H1 (cell line): ENCODE results near the gene GDF9. TPM values are rescaled to one million over a fixed set of nuclear protein-coding genes. Genes with fewer than 3 reads are reported as not detected.

Experiments
- BCL11A ChIP-seq, 2 experiments: IDR thresholded peaks; one replicate each; pipeline ENCODE4 v1.6.1; 2011; ENCODE audit warnings: low read depth in 2 of 2, low read length in 2 of 2, mild to moderate bottlenecking in 2 of 2
- BRCA1 ChIP-seq: IDR thresholded peaks from 2 replicates; pipeline ENCODE4 v1.6.1; 2012; ENCODE audit warnings: low read depth, low read length, improper control_type of control experiment
- CHD7 ChIP-seq: fragments of 300-600 bp; sonication (generic); IDR thresholded peaks from 2 replicates; pipeline ENCODE4 v1.7.1; 2012; ENCODE audit warnings: low read length, moderate library complexity, mild to moderate bottlenecking, inconsistent platforms; ENCODE audit not compliant: insufficient replicate concordance
- KDM5A ChIP-seq: fragments of 200-600 bp; IDR thresholded peaks from 2 replicates; pipeline ENCODE4 v1.7.1; 2012; ENCODE audit warnings: mild to moderate bottlenecking, low read length, inconsistent platforms, mixed read lengths
- MAX ChIP-seq: IDR thresholded peaks from 2 replicates; pipeline ENCODE4 v1.6.1; 2012; ENCODE audit warnings: inconsistent platforms
- NRF1 ChIP-seq: IDR thresholded peaks from 2 replicates; pipeline ENCODE4 v1.6.1; 2011; ENCODE audit warnings: mild to moderate bottlenecking, low read depth, low read length, improper control_type of control experiment
- POLR2AphosphoS5 ChIP-seq: IDR thresholded peaks from 2 replicates; pipeline ENCODE4 v1.6.1; 2011; ENCODE audit warnings: low read depth, low read length
- POU5F1 ChIP-seq: IDR thresholded peaks from 2 replicates; pipeline ENCODE4 v1.6.1; 2011; ENCODE audit warnings: low read depth, mild to moderate bottlenecking, low read length, moderate library complexity
- polyA plus RNA-seq, 7 experiments: library from polyadenylated mRNA; depleted of rRNA in 3 of 7; stranded (reverse) in 5 of 7; unstranded in 2 of 7; fragments of >200 nt in 5 of 7; fragments of 200-250 nt in 2 of 7; gene quantifications; 1 replicate in 5 of 7; 2 replicates in 1 of 7; 4 replicates in 1 of 7; pipeline versions ENCODE4 v1.2.1 to v1.2.3, GENCODE V29; 2011 to 2013; ENCODE audit warnings: missing spikeins in 2 of 7, mixed read lengths in 2 of 7
- total RNA-seq: library from RNA; stranded (reverse); fragmentation: NEBNext Ultra II Directional; extraction: Animal tissue kit (Norgen Biotek cat#: 25700); gene quantifications from 2 replicates; pipeline ENCODE4 v1.2.1, GENCODE V29; 2021
- TF ChIP-seq, protein P1 (sequence below): IDR thresholded peaks from 2 replicates; pipeline ENCODE4 v1.6.1; 2012; ENCODE audit warnings: inconsistent platforms

GDF9 gene
- total and polyA plus RNA-seq, 2 of the 8 experiments (the other 6 are each of a cell fraction or from before 2014, with no cell fraction given) = 0.14 TPM; not detected in 1

- TF ChIP-seq CHD7 (no peak), NRF1 (no peak), BCL11A (IDR thresholded peaks at IDR 0.05; ENCODE audit: low read depth in 2 of 2, low read length in 2 of 2) (no peak), BRCA1 (no peak), POU5F1 (no peak), POLR2AphosphoS5 (no peak), KDM5A (no peak), MAX (no peak)
- TF ChIP-seq, protein P1, sequence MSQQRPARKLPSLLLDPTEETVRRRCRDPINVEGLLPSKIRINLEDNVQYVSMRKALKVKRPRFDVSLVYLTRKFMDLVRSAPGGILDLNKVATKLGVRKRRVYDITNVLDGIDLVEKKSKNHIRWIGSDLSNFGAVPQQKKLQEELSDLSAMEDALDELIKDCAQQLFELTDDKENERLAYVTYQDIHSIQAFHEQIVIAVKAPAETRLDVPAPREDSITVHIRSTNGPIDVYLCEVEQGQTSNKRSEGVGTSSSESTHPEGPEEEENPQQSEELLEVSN = no peak
- TF ChIP-seq, all 59 proteins: peak for 0
Measured at GRCh38 chr5:132853790-132854189, 12.5 kb downstream of the GDF9 start (continued).
